Epithelial cell of esophagus (primary cell): ENCODE results near the gene N4BP2L1.
A peak's percentile ranks its signal among the peaks of the same experiment; 100 is the strongest.

Experiments
- DNase-seq: peaks from one replicate; pipeline ENCODE4 v3.0.0; 2010; ENCODE audit warnings: low read depth
- H3K4me3 ChIP-seq: 2 replicates; pipeline ENCODE4 v1.5.1; 2011; ENCODE audit warnings: mild to moderate bottlenecking, low read length, control low read depth
- TF ChIP-seq, protein P1 (sequence below): IDR thresholded peaks from 2 replicates; pipeline ENCODE4 v1.5.1; 2011; ENCODE audit warnings: low read depth, mild to moderate bottlenecking, low read length, control low read depth, inconsistent platforms; ENCODE audit not compliant: insufficient read depth; ENCODE audit errors: missing control alignments

The N4BP2L1 gene

DNA sequence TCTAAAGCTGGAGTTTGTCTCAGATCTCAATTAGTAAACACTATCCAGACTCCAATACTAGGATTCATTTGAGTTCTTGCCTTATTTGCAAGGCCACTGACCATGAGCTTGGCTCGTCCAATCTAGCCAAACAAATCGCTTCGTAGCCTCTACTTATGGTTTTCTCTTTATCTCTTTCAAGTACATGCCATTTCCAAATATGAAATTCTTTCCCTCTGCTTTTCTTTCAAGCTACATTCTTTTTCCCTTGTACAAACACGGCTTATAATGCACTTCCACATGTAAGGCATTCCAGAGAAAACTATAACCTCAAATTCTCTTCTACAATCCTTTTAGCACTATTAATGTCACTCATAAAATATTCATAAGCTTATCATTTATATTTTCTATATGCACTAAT, 10.9 kb upstream of the N4BP2L1 start:
- no peak overlapping the region for H3K4me3 ChIP-seq
- TF ChIP-seq, protein P1, sequence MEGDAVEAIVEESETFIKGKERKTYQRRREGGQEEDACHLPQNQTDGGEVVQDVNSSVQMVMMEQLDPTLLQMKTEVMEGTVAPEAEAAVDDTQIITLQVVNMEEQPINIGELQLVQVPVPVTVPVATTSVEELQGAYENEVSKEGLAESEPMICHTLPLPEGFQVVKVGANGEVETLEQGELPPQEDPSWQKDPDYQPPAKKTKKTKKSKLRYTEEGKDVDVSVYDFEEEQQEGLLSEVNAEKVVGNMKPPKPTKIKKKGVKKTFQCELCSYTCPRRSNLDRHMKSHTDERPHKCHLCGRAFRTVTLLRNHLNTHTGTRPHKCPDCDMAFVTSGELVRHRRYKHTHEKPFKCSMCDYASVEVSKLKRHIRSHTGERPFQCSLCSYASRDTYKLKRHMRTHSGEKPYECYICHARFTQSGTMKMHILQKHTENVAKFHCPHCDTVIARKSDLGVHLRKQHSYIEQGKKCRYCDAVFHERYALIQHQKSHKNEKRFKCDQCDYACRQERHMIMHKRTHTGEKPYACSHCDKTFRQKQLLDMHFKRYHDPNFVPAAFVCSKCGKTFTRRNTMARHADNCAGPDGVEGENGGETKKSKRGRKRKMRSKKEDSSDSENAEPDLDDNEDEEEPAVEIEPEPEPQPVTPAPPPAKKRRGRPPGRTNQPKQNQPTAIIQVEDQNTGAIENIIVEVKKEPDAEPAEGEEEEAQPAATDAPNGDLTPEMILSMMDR, result no peak
- DNase-seq, result no peak

DNA sequence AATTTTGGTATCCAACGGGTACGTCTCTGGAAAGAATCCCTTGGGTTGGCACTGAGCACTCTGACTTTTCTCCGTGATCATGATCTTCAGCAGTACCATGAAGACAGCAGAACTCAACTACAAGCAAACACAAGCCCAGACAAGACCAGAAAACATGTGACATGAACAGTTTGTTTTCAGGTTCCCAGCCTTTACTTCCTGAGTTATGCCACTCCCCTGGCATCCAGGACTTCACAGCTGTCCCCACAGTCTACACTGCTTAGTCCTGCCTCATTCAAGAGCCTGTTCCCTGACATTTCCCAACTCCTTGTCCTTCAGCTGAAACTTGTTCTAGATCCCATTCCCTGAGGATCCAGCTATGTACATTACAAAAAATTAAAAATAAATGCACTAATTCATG, 4.9 kb upstream of the N4BP2L1 start:
- DNase-seq, result peak; percentile 91
- TF ChIP-seq, protein P1, result no peak
- no peak overlapping the region for H3K4me3 ChIP-seq

DNA sequence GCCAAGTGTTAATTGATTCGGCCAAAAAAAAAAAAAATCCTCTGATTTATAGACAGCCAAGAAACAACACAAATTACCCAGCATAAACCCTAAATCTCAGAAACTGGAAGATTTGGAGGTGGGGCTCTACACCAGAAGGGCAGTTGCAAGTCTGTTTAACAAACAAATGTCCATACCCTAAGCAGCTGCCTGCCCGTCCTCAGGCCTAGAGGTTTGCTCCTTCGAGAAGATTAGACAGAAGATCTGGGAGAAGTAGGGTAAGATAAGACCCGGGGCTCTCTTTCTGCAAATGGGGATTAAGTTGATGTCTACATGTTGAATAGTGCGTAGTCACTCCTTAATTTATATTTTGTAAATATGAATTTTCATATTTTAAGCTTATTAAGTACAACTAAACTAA, 3.4 kb upstream of the N4BP2L1 start:
- TF ChIP-seq, protein P1, result no peak
- no peak overlapping the region for H3K4me3 ChIP-seq
- no peak for DNase-seq

DNA sequence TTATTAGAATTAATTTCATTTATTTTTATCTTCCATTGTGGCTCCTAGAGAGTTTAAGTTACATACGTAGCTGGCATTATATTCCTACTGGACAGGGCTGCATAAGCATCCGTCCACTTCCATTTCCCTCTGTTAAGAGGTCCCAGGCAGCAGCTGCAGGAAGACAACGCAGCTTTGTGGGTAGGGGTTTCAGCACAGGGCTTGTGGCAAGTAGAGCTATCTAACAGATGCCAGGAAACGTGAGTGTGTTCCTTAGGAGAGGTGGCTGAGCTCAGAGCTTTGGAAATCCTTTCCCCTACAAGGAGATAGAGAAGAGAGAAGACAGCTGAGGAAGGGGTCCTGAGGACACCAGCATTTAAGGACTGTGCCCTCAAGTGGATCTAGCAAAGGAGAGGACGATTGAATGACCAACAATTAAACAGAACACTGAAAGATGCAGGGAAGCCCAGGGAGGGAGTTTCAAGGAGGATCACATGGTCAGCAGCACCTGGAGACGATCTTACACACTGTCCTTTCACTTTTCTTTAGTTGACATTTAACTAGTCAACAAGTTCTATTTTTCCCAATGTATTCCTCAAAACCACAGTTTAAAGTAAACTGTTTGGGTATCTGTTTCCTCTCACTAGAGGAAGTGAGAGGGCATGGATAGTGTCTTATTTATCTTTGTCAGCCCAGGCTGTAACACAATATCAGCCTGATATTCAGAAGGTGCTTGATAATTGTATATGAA, 2.3 kb upstream of the N4BP2L1 start:
- no peak overlapping the region for H3K4me3 ChIP-seq
- TF ChIP-seq, protein P1, result no peak
- DNase-seq, result no peak

DNA sequence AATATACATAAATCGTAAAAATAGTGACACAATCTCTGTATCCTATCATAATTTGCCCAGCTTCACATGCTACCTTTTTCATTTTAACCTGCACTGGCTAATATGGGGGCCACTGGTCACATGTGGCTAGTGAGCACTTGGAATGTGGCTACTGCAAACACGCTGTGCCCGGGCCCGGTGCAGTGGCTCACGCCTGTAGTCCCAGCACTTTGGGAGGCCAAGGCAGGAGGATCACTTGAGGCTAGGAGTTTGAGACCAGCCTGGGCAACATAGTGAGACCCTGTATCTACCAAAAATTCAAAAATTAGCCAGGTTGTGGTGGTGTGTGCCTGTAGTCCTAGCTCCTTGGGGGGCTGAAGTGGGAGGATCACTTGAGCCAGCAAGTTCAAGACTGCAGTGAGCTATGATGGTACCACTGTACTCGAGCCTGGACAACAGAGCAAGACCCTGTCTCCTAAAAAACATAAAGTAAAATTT, 1.5 kb upstream of the N4BP2L1 start:
- H3K4me3 ChIP-seq, result no peak overlapping the region
- DNase-seq, result no peak
- TF ChIP-seq, protein P1, result no peak

DNA sequence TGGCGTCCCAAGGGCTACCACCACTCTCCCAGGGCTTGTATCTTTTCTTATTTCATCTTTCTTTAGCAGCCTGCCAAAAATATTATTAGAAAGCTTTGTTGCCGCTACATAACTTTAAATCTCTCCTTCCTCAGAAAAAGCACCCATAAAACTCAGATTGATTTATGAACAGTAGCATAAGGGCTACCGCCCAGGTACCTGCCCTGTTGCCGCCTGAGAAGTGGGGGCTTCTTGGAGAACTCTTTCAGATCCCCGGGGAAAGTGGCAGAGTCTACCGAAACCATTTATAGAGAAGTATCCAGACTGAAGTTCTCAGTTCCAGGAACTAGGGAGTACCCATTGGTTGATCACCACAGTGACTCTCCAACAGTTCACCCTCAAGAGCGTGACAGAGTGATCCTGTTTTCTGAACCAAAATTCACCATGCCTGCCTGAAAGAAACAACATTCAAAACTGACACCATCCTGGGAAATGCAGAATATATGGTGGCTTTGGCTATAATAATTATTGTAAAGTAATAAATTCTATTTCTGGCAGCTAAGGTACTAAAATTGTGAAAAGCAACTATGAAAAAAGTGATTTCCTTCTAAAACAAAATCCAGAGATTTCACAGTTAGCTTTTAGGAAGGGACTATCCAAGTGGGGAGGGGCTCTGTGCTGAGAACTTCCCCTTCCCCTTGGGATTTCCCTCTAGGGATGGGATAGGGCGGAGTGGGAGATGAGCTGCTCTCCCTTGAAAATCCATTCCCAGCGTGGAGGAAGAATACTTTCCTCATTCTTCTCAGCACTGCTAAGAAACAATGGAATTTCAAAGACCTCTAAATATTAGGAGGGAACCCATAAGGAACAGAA, 877 bp upstream of the N4BP2L1 start:
- DNase-seq, result no peak
- TF ChIP-seq, protein P1, result no peak
- peak overlapping the region; percentile 48 for H3K4me3 ChIP-seq
